Islet precursor cell (in vitro differentiated cells): Measurements from ENCODE around the gene SLC2A1.

Experiments used
- DNase-seq: peaks from one replicate; pipeline ENCODE4 v3.0.0-alpha.2; 2018

SLC2A1 gene

DNA sequence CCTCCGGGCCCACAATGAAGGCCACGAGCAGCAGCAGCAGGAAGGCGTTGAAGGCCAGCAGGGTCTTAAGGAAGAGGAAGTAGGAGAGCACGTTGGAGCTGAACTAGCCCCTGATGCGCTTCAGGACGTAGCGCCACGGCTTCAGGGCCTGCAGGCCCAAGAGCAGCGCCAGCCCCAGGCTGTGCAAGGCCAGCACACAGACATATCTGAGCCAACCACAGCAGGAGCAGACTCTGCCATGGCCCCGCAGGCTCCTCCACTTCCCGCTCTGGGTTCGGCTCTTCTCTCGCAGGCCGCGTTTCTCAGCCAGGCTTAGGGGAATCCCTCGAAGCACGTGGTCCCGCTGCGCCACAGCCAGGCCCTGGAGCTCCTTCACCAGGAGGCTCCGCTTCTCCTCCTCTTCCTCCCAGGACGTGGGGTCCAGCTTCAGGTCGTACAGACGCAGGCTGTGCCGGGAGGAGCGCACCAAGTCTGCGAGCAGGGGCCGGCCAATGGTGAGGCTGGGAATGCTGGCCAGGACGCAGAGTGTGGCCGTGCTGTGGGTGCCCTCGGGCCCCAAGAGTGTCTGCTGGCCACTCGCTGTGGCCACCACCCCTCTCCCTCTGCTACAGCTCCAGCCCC, 70.5 kb downstream of the SLC2A1 start:
- DNase-seq: no peak

DNA sequence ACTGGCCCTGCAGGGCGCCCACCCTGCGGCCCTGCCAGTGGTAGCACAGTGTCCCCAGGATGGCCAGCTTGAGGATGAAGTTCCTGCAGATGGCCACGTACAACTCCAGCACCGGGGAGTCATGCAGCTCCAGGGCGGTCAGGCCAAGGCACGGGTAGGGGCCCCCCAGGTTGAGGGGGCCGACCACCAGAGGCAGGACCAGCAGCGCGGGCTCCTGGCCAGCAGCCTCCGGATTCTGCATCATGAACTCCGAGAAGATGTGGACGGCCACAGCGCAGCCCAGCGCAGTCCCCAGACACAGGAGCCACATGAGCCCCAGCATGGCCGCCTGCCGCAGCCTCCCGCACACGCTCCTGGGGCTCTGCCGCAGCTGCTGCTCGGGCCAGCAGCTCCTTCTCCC, 71.3 kb downstream of the SLC2A1 start:
- DNase-seq: no peak

DNA sequence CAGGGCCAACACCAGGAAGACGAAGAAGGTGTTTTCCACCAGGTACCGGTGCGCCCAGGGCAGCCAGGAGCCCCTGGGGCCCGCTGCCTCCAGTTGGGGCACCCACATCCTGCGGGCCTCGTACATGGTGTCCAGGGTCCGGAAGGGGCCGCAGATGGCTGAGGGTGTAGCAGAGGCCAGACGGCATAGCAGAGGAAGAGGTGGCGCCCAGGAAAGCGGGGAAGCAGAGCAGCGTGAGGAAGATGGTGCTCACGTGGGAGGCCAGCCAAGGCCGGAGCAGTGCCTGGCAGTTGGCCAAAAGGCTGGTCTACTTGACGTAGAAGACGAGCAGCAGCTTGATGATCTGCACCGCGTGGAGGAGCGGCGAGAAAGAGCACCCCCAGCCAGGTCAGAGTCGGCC, 71.9 kb downstream of the SLC2A1 start:
- DNase-seq: no peak

DNA sequence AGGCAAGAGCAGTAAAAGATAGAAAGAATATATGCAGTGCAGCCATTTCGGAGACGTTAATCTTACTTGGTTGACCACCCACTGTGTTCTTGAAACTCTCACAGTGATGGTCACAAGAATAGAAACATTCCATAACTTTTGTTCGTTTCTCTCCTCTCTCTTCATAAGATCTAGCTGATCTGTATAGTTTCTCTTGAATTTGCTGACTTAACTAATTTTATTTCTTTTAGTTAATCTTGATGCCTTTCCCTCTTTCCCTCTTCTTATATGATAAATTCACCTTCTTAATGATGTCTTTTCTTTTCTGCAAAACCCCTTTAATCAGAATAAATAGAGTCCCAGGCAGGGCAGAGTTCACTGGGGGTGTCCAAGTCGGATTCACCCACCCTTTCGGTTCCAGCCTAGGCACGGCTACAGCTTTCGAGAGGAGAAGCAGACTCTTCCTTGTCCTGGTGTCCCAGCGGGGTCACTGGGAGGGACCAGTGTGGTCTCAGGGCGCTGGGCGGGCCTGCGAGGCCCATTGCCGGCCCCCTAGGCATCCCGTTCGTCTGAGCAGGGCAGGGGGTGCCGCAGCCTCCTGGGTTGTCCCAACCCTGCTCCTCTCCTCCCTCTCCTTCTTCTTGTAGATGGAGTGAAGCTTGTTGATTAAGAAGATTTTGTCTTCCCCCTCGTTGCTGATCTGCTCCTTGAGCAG, 72.5 kb downstream of the SLC2A1 start:
- DNase-seq: no peak

DNA sequence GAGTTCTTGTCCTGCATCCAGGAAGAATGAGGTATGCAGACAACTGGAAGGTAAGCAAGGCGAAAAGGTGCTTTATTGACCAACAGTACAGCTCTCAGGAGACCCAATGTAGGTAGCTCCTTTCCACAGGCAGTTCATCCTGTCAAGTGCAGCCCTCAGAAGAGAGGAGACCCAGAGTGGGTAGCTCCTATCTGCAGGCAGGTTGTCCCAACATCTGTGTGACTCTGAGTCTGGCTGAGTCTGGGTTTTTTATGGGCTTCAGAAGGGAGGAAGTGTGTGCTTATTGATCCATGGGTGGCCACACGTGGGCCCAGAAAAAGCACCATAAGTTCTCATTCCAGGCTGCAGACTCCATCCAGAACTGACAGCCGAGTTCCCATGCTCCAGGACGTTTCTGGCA, 78.3 kb downstream of the SLC2A1 start:
- DNase-seq: no peak

DNA sequence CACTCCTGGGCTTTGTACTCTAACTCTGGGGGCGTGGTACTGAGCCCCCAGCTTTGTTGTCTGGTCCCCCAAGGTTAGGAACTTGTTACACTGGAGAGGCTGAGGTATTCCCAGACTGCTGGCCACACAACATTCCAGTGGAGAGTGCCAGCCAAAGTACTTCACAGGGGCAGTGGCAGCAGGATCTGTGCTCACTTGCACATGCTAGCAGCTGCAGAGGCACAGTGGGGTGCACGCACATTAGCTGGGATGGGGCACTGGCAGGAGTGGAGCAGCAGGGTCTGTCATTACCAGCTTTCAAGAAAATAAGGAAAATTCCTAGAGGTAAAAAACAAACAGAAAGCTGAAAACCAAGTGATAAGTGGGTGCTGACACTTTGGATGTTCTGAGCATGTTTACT, 81.3 kb downstream of the SLC2A1 start:
- DNase-seq: no peak

DNA sequence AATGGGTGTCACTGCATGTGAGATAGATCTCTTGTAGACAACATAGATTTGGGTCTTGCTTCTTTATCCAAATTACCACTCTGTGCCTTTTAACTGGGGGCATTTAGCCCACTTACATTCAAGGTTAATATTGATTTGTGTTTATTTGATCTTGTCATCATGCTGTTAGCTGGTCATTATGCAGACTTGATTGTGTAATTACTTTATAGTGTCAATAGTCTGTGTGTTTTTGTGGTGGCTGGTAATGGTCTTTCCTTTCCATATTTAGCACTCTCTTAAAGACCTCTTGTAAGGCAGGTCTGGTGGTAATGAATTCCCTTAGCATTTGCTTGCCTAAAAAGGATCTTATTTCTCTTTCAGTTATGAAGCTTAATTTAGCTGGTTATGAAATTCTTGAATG, 82.7 kb downstream of the SLC2A1 start:
- no peak for DNase-seq
